Non-pigmented ciliary epithelial cell (primary cell): ENCODE measurements around the gene KRTAP5-8.
"Not testable (repeated sequence)": the region's sequence is repeated elsewhere in the genome, so short reads cannot be mapped to it uniquely, and the experiment has no call there.

Experiments used
- DNase-seq: peaks from one replicate; pipeline ENCODE4 v3.0.0-alpha.2; 2010; ENCODE audit warnings: low read depth

The KRTAP5-8 gene, protein sequence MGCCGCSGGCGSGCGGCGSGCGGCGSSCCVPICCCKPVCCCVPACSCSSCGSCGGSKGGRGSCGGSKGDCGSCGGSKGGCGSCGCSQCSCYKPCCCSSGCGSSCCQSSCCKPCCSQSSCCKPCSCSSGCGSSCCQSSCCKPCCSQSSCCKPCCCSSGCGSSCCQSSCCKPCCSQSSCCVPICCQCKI

DNA sequence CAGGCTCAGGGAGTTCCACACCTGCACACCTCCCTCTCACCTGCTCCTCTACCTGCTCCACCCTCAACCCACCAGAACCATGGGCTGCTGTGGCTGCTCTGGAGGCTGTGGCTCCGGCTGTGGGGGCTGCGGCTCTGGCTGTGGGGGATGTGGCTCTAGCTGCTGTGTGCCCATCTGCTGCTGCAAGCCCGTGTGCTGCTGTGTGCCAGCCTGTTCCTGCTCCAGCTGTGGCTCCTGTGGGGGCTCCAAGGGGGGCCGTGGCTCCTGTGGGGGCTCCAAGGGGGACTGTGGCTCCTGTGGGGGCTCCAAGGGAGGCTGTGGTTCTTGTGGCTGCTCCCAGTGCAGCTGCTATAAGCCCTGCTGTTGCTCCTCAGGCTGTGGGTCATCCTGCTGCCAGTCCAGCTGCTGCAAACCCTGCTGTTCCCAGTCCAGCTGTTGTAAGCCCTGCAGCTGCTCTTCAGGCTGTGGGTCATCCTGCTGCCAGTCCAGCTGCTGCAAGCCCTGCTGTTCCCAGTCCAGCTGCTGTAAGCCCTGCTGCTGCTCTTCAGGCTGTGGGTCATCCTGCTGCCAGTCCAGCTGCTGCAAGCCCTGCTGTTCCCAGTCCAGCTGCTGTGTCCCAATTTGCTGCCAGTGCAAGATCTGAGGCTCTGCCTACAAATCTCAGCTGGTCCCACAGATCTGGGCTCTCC, at the start of gene KRTAP5-8:
Gene KRTAP5-8 (plus strand): TSS at position 49 of the 689 bp plus-strand sequence. CDS start 31 bp downstream, at position 80.
- DNase-seq, result not testable (repeated sequence)

DNA sequence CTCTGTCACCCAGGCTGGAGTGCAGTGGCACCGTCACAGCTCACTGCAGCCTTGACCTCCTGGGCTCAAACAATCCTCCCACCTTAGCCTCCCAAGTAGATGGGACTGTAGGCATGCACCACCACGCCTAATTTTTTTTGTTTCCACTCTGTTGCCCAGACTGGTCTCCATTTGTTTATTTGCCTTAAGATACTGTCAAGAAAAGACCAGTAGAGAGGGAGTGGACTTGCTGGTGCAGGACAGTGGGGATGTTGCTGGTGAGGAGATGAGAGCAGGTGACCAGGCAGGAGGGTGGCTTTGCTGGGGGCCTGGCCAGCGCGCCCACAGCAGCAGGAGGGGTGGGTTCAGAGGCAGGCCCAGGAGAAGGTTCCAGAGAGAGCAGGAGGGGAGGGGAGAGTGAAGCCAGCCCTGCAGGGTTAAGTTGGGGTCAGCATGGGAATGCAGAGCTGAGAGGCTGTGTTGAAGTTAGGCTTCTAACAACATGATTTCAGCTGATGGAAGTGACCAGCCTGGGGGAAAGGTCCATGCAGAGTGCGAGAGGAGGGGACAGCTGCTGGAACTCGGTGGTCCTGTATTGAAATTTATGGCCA, 49.0 kb upstream of the KRTAP5-8 start:
- DNase-seq, result no peak

DNA sequence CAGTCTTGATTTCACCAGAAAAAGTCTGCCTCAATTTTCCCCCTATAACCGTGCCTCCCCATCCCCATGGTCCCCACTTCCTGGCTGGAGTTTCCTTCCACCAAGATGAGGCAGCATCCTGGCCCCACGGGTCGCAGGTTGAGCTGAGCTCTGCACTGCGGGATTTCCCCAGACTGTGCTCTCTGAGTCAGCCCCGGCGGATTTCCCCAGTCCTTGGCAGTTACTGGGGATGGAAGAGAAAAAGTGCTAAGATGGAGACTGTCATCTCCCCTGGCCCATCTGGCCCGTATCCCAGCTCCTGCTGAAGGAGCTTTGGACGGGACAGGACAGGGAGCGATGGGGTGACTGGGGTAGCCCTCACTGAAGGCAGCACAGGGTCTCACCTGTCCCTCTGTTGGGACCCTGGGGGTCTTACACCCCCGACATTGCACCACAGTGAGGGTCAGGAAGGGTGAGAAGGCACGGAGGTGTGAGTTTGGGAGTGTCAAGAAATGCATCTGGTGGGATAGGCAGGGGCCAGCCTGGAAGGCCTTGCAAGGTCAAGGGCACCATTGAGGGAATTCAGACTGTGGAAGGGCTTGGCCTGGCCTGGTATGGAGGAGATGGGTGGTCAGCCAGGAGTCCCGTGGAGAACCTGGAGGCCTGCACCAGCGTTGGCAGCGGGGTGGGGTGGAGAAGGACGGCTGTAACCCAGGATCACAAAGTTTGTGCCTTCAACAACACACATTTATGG, 48.3 kb upstream of the KRTAP5-8 start:
- DNase-seq, result peak; percentile 22

DNA sequence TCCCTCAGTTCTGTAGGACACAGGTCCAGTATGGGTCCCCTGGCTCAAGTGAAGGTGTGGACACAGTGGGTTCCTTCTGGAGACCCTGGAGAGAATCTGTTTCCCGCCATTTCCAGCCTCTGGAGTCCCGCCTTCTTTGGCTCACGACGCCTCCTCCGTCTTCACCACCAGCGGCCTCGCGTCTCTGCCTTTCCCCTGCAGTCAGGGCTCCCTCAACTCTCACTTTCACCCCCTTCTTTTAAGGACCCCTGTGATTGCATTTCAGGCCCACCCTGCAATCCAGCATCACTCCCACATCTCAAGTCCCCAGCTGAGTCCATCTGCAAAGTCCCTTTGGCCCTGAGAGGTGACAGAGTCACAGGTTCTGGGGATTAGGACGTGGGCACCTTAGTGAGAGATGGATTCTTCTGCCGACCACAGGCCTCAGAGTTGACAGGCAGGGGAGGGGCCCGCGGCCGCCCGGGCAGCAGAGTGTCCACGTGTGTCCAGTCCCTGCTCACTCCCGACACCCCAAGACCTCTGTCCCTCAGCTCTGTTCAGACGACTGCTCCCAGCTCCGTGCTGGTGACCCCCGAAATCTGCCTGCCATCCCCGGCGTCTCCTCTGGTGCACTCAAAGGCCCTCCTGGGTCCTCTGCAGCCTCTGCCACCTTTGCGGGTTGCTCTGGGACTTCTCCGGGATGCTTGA, 47.6 kb upstream of the KRTAP5-8 start:
- DNase-seq, result no peak

DNA sequence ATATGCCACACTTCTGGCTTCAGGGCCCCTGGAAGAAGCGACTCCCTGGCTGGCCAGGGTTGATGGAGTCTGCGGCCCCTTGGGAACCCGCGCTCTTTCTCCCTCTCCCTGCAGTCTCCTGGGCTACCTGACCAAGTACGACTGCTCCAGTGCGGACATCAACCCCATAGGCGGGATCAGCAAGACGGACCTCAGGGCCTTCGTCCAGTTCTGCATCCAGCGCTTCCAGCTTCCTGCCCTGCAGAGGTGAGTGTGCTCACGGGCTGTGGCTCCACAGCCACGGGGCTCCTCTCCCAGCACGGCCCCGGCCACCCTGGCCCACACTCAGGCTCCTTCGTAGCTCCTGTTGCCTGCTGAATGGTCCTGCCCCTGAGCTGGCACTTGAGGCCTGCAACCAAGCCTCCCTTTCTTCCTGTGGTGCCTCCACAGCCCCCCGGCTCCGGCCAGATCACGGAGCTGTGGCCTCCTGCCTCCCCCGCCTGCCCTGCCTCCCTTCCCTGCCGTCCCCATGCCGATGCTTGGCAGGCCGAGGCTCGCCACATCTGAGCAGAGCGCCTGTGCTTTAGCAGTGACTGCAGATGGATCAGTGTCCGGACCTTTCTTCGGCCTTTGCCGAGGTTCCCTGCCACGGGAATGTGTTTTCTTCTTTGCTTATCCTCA, 47.0 kb upstream of the KRTAP5-8 start:
- no peak for DNase-seq

DNA sequence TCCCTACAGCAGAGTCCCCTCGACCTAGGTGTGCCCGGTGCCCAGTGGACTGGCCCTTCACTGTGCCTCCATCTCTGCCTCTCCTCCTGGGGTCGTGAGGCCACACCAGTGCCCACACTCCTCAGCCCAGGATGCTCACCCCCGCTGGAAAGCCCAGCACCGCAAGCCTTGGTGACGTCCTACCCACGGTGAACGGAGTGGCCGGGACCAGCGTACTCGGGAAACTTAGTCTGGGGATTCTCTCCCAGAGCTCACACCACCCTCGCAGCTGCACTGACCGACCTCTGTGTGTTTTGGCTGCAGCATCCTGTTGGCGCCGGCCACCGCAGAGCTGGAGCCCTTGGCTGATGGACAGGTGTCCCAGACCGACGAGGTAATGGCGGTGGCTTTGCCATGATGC, 46.3 kb upstream of the KRTAP5-8 start:
- no peak for DNase-seq

DNA sequence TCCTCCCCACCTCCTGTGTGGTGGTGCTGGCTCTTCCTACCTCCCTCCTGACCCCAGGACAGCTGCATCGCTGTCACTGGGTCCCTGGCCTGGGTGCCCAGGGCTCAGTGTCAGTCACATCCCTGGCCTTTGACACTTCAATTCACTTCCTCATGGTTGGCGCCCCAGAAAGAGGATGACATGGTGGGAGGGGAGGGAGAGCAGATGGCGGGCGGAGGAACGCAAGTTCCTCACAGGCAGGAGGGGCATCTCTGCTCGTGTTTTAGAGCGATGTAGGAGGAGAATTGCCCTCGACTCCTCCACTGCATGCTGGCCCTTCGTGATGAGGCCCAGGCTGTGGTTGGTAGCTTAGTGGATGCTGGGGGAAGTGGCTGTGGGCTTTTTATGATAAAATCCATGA, 45.9 kb upstream of the KRTAP5-8 start:
- DNase-seq, result no peak

DNA sequence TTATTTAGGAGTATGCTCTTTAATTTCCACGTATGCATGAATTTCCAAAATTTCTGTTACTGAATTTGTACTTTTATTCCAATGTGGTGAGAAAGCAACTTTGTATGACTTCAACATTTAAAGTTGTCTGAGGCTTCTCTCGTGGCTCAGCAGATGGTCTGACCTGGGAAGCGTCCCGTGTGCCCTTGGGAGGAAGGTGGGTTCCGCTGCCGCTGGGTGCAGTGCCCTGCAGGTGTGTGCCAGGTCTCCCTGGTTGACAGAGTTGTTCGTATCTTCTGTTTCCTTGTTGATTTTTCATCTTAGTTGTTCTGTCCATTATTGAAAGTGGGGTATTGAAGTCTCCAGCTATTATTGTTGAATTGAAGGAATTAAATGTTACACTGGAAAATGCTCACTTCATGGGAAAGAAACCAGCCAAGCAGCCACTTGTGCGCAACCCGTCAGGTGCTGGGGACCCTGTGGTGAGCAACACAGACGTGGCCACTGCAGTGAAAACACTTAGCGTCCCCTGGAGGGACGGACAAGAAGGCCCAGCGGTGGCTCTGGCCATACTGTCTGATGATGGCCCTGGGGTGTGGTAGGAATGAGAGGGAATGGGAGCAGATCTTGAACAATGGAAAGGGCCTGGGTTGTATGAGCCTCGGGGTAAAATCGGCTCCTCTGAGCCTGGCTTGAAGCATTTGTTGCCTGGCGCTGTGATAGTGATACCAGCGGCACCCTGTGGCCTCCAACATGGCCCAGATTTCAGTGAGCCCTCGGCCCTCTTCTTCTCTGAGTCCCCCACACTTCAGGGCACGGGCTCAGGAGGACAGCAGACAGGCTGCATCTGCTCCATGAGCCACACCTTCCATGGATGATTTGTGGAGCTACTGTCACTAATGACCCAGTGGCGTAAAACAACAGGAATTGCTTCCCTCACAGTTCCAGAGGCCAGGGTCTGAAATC, 42.3 kb upstream of the KRTAP5-8 start:
- no peak for DNase-seq

DNA sequence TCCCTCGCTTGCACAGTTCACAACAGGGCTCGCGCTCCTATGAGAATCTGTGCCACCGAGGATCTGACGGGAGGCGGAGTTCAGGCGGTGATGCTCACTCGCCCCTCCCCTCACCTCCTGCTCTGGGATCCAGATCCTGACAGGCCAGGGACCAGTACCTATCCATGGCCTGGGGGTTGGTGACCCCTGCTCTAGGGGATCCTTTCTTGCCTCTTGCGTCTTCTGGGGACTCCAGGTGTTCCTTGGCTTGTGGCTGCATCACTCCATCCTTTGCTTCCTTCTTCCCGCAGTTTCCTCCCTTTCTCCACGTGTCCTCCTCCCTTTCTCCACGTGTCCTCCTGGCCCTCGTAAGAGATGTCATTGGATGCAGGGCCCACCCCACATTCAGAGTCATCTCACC, 41.4 kb upstream of the KRTAP5-8 start:
- DNase-seq, result no peak

DNA sequence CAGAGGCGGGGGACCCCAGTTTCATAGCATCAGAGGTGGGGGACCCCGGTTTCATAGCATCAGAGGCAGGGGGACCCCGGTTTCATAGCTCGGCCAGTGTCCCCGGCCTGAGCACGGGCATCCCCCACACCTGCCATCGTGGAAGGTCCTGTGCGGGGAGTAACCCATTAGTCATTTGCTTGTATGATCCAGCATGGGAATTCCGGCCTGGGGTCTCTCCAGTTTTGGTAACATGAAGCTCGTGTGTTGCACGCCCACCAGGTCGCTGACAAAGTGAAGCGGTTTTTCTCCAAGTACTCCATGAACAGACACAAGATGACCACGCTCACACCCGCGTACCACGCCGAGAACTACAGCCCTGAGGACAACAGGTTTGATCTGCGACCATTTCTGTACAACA, 39.7 kb upstream of the KRTAP5-8 start:
- DNase-seq, result no peak

DNA sequence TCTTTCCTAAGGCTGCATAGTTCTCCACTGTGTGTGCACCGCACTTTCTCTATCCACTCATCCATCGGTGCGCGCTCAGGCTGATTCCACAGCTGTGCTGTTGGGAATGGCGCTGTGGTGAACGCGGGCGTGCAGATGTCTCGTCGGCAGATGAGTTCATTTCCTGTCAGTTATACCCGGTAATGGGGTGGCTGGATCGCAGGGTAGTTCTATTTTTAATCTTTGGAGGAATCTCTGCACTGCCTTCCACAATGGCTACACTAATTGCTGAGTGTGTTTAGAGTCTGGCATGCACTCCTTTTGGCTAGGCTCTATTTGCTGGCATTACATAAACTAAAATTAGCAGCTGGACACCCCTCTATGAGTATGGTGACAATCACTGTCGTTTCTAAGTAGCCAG, 38.7 kb upstream of the KRTAP5-8 start:
- no peak for DNase-seq

DNA sequence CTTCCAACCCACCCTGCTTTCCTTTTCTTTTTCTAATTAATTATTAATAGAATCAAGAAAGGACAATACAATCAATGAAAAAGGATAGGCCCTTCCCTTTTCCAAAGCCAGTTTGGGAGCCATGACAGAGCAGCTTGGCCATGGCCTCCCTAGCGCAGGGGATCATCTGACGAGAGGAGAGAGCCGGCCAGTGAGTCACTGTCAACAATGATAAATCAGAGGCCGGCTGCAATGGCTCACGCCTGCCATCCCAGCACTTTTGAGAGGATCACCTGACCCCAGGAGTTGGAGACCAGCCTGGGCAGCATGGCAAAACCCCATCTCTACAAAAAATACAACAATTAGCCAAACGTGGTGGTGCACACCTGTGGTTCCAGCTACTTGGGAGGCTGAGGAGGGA, 38.3 kb upstream of the KRTAP5-8 start:
- no peak for DNase-seq

DNA sequence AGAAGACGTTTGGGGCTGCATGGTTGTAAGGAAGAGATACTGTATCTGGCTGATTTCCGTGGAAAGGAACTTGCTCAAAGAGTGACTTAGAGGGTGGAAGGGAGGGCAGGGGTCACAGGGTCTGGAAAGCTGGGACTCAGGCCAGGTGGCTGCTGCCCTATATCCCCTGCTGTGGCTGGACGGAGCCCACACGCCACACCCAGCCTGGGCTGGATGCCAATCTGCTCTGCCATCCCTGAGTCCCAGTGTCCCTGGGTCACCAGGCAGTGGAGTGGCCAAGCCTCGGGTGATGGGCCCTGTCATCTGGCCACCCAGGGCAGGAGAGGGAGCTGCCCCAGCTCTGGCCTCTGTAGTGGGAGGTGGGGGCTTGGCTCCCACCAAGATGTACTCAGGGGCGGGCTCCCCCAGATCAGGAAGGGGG, 37.2 kb upstream of the KRTAP5-8 start:
- DNase-seq, result no peak

DNA sequence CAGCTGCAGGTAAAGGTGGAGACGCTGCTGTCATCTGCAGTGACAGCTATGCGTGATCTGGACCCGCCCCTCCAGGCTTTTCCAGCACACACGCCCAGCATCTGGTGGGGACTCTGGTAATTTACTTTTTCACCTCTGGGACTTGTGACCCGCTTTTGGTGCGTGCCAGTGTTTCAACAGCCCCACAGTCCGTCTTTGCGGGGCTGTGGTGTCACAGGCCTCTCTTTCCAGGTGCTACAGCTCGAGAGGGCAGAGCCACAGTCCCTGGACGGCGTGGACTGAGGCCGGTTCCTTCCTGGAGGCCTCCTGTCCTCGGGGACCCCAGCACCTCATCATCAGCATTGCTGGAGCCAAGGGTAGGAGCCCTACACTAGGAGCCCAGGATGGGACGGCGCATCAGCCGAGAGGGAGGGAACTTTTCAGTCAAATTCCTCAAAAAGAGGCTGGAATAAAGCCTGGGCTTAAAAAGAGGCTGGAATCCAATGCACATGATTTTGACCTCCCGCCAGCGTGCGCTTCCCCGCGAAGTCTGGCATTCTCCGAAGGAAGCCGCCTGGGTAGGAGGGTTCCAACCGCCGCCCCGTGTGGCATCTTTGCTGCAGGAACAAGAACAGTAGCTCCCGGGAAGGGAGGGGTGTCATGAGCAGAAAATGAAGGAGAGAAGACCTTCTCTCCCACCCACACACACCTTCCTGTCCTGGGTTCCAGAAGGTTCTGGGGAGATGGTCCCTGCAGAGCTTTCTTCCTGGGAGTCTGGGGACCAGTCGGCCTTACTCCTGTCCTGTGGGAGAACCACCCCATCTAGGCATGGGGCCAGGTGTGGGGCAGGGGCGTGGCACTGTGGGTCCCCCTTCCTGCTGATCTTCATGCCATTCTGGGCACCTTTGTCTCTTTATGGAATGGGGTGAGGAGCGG, 36.5 kb upstream of the KRTAP5-8 start:
- no peak for DNase-seq

DNA sequence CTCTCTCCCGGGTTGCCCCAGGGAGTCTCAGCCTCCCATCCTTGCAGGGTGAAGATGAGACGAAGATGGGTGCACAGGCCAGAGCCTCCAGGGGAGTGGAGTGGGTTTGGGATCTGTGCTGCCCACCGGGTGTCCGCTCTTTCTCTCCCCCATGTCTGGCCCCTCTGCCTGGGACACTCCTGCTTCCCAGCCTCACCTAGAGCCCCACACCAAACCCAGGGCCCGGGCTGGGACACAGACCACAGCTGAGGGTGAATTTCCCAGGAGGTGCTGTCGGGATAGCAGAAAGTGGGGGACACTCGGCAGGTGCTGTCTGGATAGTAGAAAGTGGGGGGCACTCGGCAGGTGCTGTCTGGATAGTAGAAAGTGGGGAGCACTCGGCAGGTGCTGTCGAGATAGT, 35.8 kb upstream of the KRTAP5-8 start:
- DNase-seq, result no peak

DNA sequence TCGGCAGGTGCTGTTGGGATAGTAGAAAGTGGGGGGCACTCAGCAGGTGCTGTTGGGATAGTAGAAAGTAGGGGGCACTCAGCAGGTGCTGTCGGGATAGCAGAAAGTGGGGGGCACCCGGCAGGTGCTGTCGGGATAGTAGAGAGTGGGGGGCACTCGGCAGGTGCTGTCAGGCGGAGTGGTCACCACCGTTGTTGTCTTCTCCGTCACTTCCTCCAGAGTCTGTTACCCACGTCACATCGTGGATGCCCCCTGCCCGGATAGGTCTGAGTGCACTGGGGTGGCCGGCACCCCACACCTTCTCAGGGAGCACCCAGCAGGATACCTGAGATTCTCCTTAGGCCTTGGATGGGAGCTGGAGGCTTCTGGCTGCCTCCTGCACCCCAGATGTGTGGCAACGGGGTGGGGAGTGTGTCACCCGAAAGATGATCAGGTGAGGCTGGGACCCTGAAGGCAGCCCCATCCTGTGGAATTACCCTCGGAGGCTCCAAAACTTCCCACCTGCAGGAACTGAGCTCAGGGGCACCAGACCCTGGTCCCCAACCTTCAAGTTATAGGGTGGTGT, 34.9 kb upstream of the KRTAP5-8 start:
- no peak for DNase-seq

DNA sequence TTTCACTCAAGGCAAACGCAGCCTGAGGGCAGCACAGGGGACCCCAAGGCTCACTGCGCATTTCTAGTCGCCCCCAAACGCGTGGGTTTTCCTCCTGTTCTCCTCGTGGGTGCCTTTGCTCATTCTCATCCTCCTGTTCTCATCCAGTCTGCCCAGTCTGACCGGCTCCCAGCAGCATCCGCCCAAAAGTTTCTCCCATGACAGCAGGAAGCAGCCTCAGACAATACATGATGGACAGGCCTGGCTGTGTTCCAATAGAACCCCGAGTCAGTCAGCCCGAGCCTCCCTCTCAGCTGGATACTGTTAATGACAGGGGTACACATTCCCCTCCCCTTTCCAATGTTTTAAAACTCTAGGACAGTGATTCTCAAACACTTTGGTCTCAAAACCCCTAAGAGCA, 33.3 kb upstream of the KRTAP5-8 start:
- DNase-seq, result no peak

DNA sequence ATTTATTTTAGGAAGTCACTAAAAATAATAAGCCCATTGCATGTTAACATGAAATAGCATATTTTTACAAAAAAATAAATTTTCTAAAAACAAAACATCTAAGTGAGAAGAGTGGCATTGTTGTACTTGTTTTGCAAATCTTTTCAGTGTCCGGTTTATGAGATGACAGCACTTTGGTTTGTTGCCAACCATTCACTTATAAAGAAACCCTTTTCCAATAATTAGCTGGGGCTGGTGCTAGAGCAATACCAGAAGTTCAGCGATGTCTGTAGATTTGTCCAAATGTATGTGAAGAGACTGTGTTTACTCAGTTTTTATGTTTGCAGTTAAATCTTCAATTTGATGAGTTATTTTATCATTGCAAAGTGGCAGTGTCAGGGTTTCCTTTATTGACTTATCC, 32.8 kb upstream of the KRTAP5-8 start:
- no peak for DNase-seq

DNA sequence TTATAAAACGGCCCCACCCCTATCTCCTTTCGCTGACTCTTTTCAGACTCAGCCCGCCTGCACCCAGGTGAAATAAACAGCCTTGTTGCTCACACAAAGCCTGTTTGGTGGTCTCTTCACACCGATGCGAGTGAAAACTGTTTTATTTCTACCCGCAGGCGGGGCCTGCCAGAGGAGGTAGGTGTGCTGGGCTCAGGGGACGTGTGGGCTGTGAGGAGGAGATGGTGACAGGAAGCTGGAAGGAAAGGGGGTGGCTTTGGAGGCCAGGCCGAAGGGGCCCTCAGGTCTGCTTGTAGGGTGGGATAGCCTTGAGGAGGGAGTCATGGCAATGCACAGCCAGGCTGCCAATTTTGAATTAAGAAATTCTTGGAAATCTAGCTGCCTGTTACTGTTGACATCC, 32.0 kb upstream of the KRTAP5-8 start:
- no peak for DNase-seq
